Smooth muscle cell (in vitro differentiated cells): ENCODE results near the gene CMSS1. TPM values are rescaled to one million over a fixed set of nuclear protein-coding genes. Genes with fewer than 3 reads are reported as not detected.

Experiments used
- DNase-seq: peaks from one replicate; lab custom pipeline; 2025; ENCODE audit not compliant: unreplicated experiment; lab: John Stamatoyannopoulos, UW
- H2AFZ ChIP-seq: fragments of 200-600 bp; sonication (generic); 2 replicates; pipeline ENCODE4 v1.6.0; 2016; ENCODE audit warnings: antibody characterized with exemption, low read depth, mild to moderate bottlenecking
- H3F3A ChIP-seq: fragments of 200-600 bp; sonication (generic); 2 replicates; pipeline ENCODE4 v1.6.0; 2017; ENCODE audit warnings: antibody characterized with exemption, low read depth
- H3K27ac ChIP-seq: fragments of 200-600 bp; sonication (generic); 2 replicates; pipeline ENCODE4 v1.5.1; 2016; ENCODE audit warnings: low read depth, mild to moderate bottlenecking
- H3K27me3 ChIP-seq: fragments of 200-600 bp; sonication (generic); 2 replicates; pipeline ENCODE4 v1.6.1; 2016; ENCODE audit warnings: low read depth, mild to moderate bottlenecking
- H3K36me3 ChIP-seq: fragments of 200-600 bp; sonication (generic); 2 replicates; pipeline ENCODE4 v1.5.1; 2016; ENCODE audit warnings: low read depth
- H3K4me1 ChIP-seq: fragments of 200-600 bp; sonication (generic); 2 replicates; pipeline ENCODE4 v1.5.1; 2016; ENCODE audit warnings: low read depth
- H3K4me2 ChIP-seq: fragments of 200-600 bp; sonication (generic); 2 replicates; pipeline ENCODE4 v1.6.0; 2016; ENCODE audit warnings: mild to moderate bottlenecking
- H3K4me3 ChIP-seq: fragments of 200-600 bp; sonication (generic); 2 replicates; pipeline ENCODE4 v1.5.1; 2016; ENCODE audit warnings: mild to moderate bottlenecking
- H3K79me2 ChIP-seq: fragments of 200-600 bp; sonication (generic); 2 replicates; pipeline ENCODE4 v1.6.0; 2016; ENCODE audit warnings: low read depth, mild to moderate bottlenecking
- H3K9ac ChIP-seq: fragments of 200-600 bp; sonication (generic); 2 replicates; pipeline ENCODE4 v1.6.0; 2016; ENCODE audit warnings: low read depth
- H3K9me3 ChIP-seq: fragments of 200-600 bp; sonication (generic); replicated peaks from 2 replicates; pipeline ENCODE4 v1.5.1; 2016; ENCODE audit warnings: low read depth
- H4K20me1 ChIP-seq: fragments of 200-600 bp; sonication (generic); 2 replicates; pipeline ENCODE4 v1.6.0; 2016; ENCODE audit warnings: low read depth
- CTCF ChIP-seq: fragments of 200-600 bp; sonication (generic); IDR thresholded peaks from 2 replicates; pipeline ENCODE4 v1.5.1; 2017; ENCODE audit warnings: borderline replicate concordance, mild to moderate bottlenecking, antibody characterized with exemption; ENCODE audit not compliant: insufficient read depth, poor library complexity, severe bottlenecking
- WGBS: methylation state at CpG from one replicate; pipeline ENCODE4 v1.1.7; 2016; ENCODE audit warnings: low lambda C conversion rate; 5-methylcytosine and 5-hydroxymethylcytosine counted together
- polyA plus RNA-seq: library from polyadenylated mRNA; unstranded; fragments of >200 nt; fragmentation: Nextera tagmentation; extraction: Ambion mirVana; gene quantifications from 2 replicates; pipeline ENCODE4 v1.2.1, GENCODE V29; 2016
- total RNA-seq: library from RNA; depleted of rRNA; stranded (reverse); fragments of >200 nt; gene quantifications from 2 replicates; pipeline ENCODE4 v1.2.3, GENCODE V29; 2014

Gene CMSS1
- total and polyA plus RNA-seq, 2 experiments from 2014 or later = 19.2 to 24.1 TPM

GRCh38 chr3:99871231-99872045 is 53.8 kb downstream of the CMSS1 start:
- Histone ChIP-seq H3K4me1 (peaks cover 43% of the 10 kb centered on the region), H3K27ac (peak overlapping the region; percentile 96), H3K27me3 (no peaks in the 10 kb centered on the region), H4K20me1 (peaks cover 84% of the 10 kb centered on the region), H3K4me3 (peak overlapping the region; percentile 81), H3K9ac (no peak overlapping the region), H2AFZ (no peak overlapping the region), H3F3A (peaks cover 11% of the 10 kb centered on the region), H3K9me3 (no peaks in the 10 kb centered on the region), H3K36me3 (no peaks in the 10 kb centered on the region), H3K79me2 (peaks cover 98% of the 10 kb centered on the region), H3K4me2 (peak overlapping the region; percentile 97)
- no peak for TF ChIP-seq CTCF
- 67% methylated on average over 4 of the region's 4 CpGs for WGBS
- no peak for DNase-seq

- peak overlapping the region; percentile 97 for H3K9ac ChIP-seq
- peak overlapping the region; percentile 97 for H3K4me2 ChIP-seq
- no peak for TF ChIP-seq CTCF
- H3F3A ChIP-seq = peaks cover 14% of the 10 kb centered on the region
- no peaks in the 10 kb centered on the region for H3K9me3 ChIP-seq
- H2AFZ ChIP-seq = no peak overlapping the region
- H3K36me3 ChIP-seq = no peaks in the 10 kb centered on the region
- H3K27ac ChIP-seq = peak overlapping the region; percentile 96
- H3K4me1 ChIP-seq = peaks cover 36% of the 10 kb centered on the region
- H3K4me3 ChIP-seq = peak overlapping the region; percentile 81
- peaks cover 70% of the 10 kb centered on the region for H4K20me1 ChIP-seq
- H3K27me3 ChIP-seq = no peaks in the 10 kb centered on the region
- no peak for DNase-seq
- peaks cover 87% of the 10 kb centered on the region for H3K79me2 ChIP-seq
Measured at GRCh38 chr3:99872923-99873254, 55.2 kb downstream of the CMSS1 start.

- H3K79me2 ChIP-seq = peaks cover 81% of the 10 kb centered on the region
- H3K36me3 ChIP-seq = no peaks in the 10 kb centered on the region
- peak overlapping the region; percentile 97 for H3K4me2 ChIP-seq
- H3K9ac ChIP-seq = peak overlapping the region; percentile 97
- peak overlapping the region; percentile 81 for H3K4me3 ChIP-seq
- H4K20me1 ChIP-seq = peaks cover 64% of the 10 kb centered on the region
- peaks cover 30% of the 10 kb centered on the region for H3K4me1 ChIP-seq
- no peak for DNase-seq
- H2AFZ ChIP-seq = no peak overlapping the region
- peak overlapping the region; percentile 96 for H3K27ac ChIP-seq
- peaks cover 12% of the 10 kb centered on the region for H3F3A ChIP-seq
- H3K27me3 ChIP-seq = no peaks in the 10 kb centered on the region
- no peaks in the 10 kb centered on the region for H3K9me3 ChIP-seq
- WGBS = 53% methylated on average over 2 of the region's 2 CpGs
- TF ChIP-seq CTCF = no peak
Measured at GRCh38 chr3:99873269-99874102, 55.8 kb downstream of the CMSS1 start.
